ENCODE data around the gene CGB5. TPM values are rescaled to one million over a fixed set of nuclear protein-coding genes. Genes with fewer than 3 reads are reported as not detected.
"Not testable (repeated sequence)": the region's sequence is repeated elsewhere in the genome, so short reads cannot be mapped to it uniquely, and the experiment has no call there.

Gene CGB5
- total RNA-seq, 2 donors from 2014 or later: not detected

GRCh38 chr19:49020931-49021895, 22.4 kb upstream of the CGB5 start:
- Histone ChIP-seq H3K4me3 (no peak overlapping the region), H3K4me1 (peaks cover 32% of the 10 kb centered on the region), H3K27ac (no peak overlapping the region), H3K9me3 (no peaks in the 10 kb centered on the region), H3K36me3 (replicated peaks in 1 of 2; ENCODE audit: insufficient read depth in 1 of 2, low read depth in 2 of 2) (no peaks in the 10 kb centered on the region), H3K27me3 (no peaks in the 10 kb centered on the region)
- DNase-seq: no peak
- WGBS, 2 donors: 56 to 61% methylated on average over 16 of the region's 16 CpGs
- TF ChIP-seq POLR2A (IDR thresholded peaks at IDR 0.05) (no peak), CTCF (IDR thresholded peaks at IDR 0.05) (no peak)
- intact Hi-C loops (cut with DNase I): no loop called here
- ATAC-seq: no peak

- Histone ChIP-seq H3K9me3 (no peaks in the 10 kb centered on the region), H3K27ac (no peak overlapping the region), H3K4me3 (no peak overlapping the region), H3K27me3 (no peaks in the 10 kb centered on the region), H3K36me3 (replicated peaks in 1 of 2; ENCODE audit: insufficient read depth in 1 of 2, low read depth in 2 of 2) (no peaks in the 10 kb centered on the region), H3K4me1 (peaks cover 32% of the 10 kb centered on the region)
- WGBS, 2 donors: 87 to 89% methylated on average over 9 of the region's 9 CpGs
- ATAC-seq: no peak
- no peak for DNase-seq
- no peak for TF ChIP-seq CTCF (IDR thresholded peaks at IDR 0.05)
- TF ChIP-seq POLR2A (IDR thresholded peaks at IDR 0.05): no peak
- intact Hi-C loops (cut with DNase I): no loop called here
Measured at GRCh38 chr19:49022116-49022515, 21.5 kb upstream of the CGB5 start.

- H3K27me3 ChIP-seq; DNase-seq; H3K4me3 ChIP-seq; ATAC-seq; intact Hi-C loops (cut with DNase I); H3K36me3 ChIP-seq (replicated peaks in 1 of 2; ENCODE audit: insufficient read depth in 1 of 2, low read depth in 2 of 2); H3K9me3 ChIP-seq; H3K27ac ChIP-seq: not testable (repeated sequence)
- WGBS, 2 donors: 57 to 59% methylated on average over 2 to 13 of the region's 15 CpGs
- H3K4me1 ChIP-seq: peaks cover 12% of the 10 kb centered on the region
Measured at GRCh38 chr19:49024233-49024632, 19.4 kb upstream of the CGB5 start, which contains the start of gene CGB3. CGB3 (minus strand) TSS chr19:49024333; CDS start chr19:49023971, 362 bp downstream.

- H3K9me3 ChIP-seq; intact Hi-C loops (cut with DNase I); DNase-seq; H3K27ac ChIP-seq; H3K36me3 ChIP-seq (replicated peaks in 1 of 2; ENCODE audit: insufficient read depth in 1 of 2, low read depth in 2 of 2); ATAC-seq; H3K4me1 ChIP-seq; H3K4me3 ChIP-seq; H3K27me3 ChIP-seq: not testable (repeated sequence)
- 60 to 79% methylated on average over 2 to 4 of the region's 6 CpGs for WGBS, 2 donors
Measured at GRCh38 chr19:49025088-49025487, 18.6 kb upstream of the CGB5 start.

GRCh38 chr19:49025599-49025998, 18.0 kb upstream of the CGB5 start:
- H3K4me1 ChIP-seq; intact Hi-C loops (cut with DNase I); H3K4me3 ChIP-seq; H3K36me3 ChIP-seq (replicated peaks in 1 of 2; ENCODE audit: insufficient read depth in 1 of 2, low read depth in 2 of 2); ATAC-seq; H3K27ac ChIP-seq; H3K9me3 ChIP-seq; H3K27me3 ChIP-seq; DNase-seq: not testable (repeated sequence)
- 48 to 68% methylated on average over 5 to 17 of the region's 23 CpGs for WGBS, 2 donors

- ATAC-seq; H3K4me1 ChIP-seq; H3K27ac ChIP-seq; H3K4me3 ChIP-seq; H3K9me3 ChIP-seq; H3K27me3 ChIP-seq; H3K36me3 ChIP-seq (replicated peaks in 1 of 2; ENCODE audit: insufficient read depth in 1 of 2, low read depth in 2 of 2); DNase-seq; intact Hi-C loops (cut with DNase I): not testable (repeated sequence)
- 66 to 84% methylated on average over 8 of the region's 9 CpGs for WGBS, 2 donors
Measured at GRCh38 chr19:49028686-49029085, 15.0 kb upstream of the CGB5 start.

- WGBS, 2 donors: 79 to 83% methylated on average over 3 to 14 of the region's 14 CpGs
- H3K27me3 ChIP-seq; H3K9me3 ChIP-seq; ATAC-seq; DNase-seq; H3K27ac ChIP-seq; H3K36me3 ChIP-seq (replicated peaks in 1 of 2; ENCODE audit: insufficient read depth in 1 of 2, low read depth in 2 of 2); intact Hi-C loops (cut with DNase I); H3K4me3 ChIP-seq; H3K4me1 ChIP-seq: not testable (repeated sequence)
Measured at GRCh38 chr19:49029749-49030148, 13.9 kb upstream of the CGB5 start.

- intact Hi-C loops (cut with DNase I); H3K27me3 ChIP-seq; H3K9me3 ChIP-seq; H3K27ac ChIP-seq; H3K4me1 ChIP-seq; H3K36me3 ChIP-seq (replicated peaks in 1 of 2; ENCODE audit: insufficient read depth in 1 of 2, low read depth in 2 of 2); ATAC-seq; H3K4me3 ChIP-seq; DNase-seq: not testable (repeated sequence)
- WGBS, 2 donors: 79 to 83% methylated on average over 5 to 6 of the region's 8 CpGs
Measured at GRCh38 chr19:49030323-49030722, 13.3 kb upstream of the CGB5 start.
